Measurements from ENCODE around the gene POU2AF3.

POU2AF3 gene

GRCh38 chr11:111353776-111354600 lies 55.6 kb downstream of the POU2AF3 start:
- DNase-seq = no peak

GRCh38 chr11:111354601-111354891 lies 56.2 kb downstream of the POU2AF3 start:
- DNase-seq = no peak

- DNase-seq = no peak
Measured at GRCh38 chr11:111355101-111355500, 56.8 kb downstream of the POU2AF3 start.

GRCh38 chr11:111355956-111356659 lies 57.8 kb downstream of the POU2AF3 start:
- DNase-seq = no peak

- DNase-seq = no peak
Measured at GRCh38 chr11:111356660-111357048, 58.3 kb downstream of the POU2AF3 start.

- DNase-seq = no peak
Measured at GRCh38 chr11:111357150-111358037, 59.0 kb downstream of the POU2AF3 start.
